Measurements from ENCODE around the gene SLMAP.
"Not testable (repeated sequence)": the region's sequence is repeated elsewhere in the genome, so short reads cannot be mapped to it uniquely, and the experiment has no call there.

Gene SLMAP

GRCh38 chr3:57805674-57806073 lies 49.6 kb downstream of the SLMAP start:
- in situ Hi-C loops (cut with MboI; ENCODE audit: low pct_unique_long_range_greater_than_20kb, low sequenced_read_pairs, unreplicated experiment): no loop called here
- no peak for DNase-seq (ENCODE audit: low spot score)
- no peak for TF ChIP-seq CTCF (IDR thresholded peaks at IDR 0.05; ENCODE audit: extremely low read depth, insufficient read depth, missing control alignments)

- in situ Hi-C loops (cut with MboI; ENCODE audit: low pct_unique_long_range_greater_than_20kb, low sequenced_read_pairs, unreplicated experiment); DNase-seq (ENCODE audit: low spot score): not testable (repeated sequence)
Observed at GRCh38 chr3:57806195-57806594, 50.1 kb downstream of the SLMAP start.

GRCh38 chr3:57808961-57809608 lies 53.0 kb downstream of the SLMAP start:
- in situ Hi-C loops (cut with MboI; ENCODE audit: low pct_unique_long_range_greater_than_20kb, low sequenced_read_pairs, unreplicated experiment): no loop called here
- TF ChIP-seq CTCF (IDR thresholded peaks at IDR 0.05; ENCODE audit: extremely low read depth, insufficient read depth, missing control alignments): no peak
- no peak for DNase-seq (ENCODE audit: low spot score)

- no peak for TF ChIP-seq CTCF (IDR thresholded peaks at IDR 0.05; ENCODE audit: extremely low read depth, insufficient read depth, missing control alignments)
- DNase-seq (ENCODE audit: low spot score): no peak
- in situ Hi-C loops (cut with MboI; ENCODE audit: low pct_unique_long_range_greater_than_20kb, low sequenced_read_pairs, unreplicated experiment): no loop called here
Observed at GRCh38 chr3:57809609-57809968, 53.5 kb downstream of the SLMAP start.

GRCh38 chr3:57810048-57810447 lies 53.9 kb downstream of the SLMAP start:
- in situ Hi-C loops (cut with MboI; ENCODE audit: low pct_unique_long_range_greater_than_20kb, low sequenced_read_pairs, unreplicated experiment): no loop called here
- no peak for TF ChIP-seq CTCF (IDR thresholded peaks at IDR 0.05; ENCODE audit: extremely low read depth, insufficient read depth, missing control alignments)
- DNase-seq (ENCODE audit: low spot score): no peak

GRCh38 chr3:57810471-57811137 lies 54.5 kb downstream of the SLMAP start:
- no peak for TF ChIP-seq CTCF (IDR thresholded peaks at IDR 0.05; ENCODE audit: extremely low read depth, insufficient read depth, missing control alignments)
- DNase-seq (ENCODE audit: low spot score): no peak
- in situ Hi-C loops (cut with MboI; ENCODE audit: low pct_unique_long_range_greater_than_20kb, low sequenced_read_pairs, unreplicated experiment): no loop called here

GRCh38 chr3:57815036-57815435 lies 58.9 kb downstream of the SLMAP start:
- DNase-seq (ENCODE audit: low spot score): no peak
- in situ Hi-C loops (cut with MboI; ENCODE audit: low pct_unique_long_range_greater_than_20kb, low sequenced_read_pairs, unreplicated experiment): no loop called here
- no peak for TF ChIP-seq CTCF (IDR thresholded peaks at IDR 0.05; ENCODE audit: extremely low read depth, insufficient read depth, missing control alignments)

Measured in GM13977 (cell line).